ENCODE results near the gene OR2AG2. TPM values are rescaled to one million over a fixed set of nuclear protein-coding genes. Genes with fewer than 3 reads are reported as not detected.

Gene OR2AG2, protein sequence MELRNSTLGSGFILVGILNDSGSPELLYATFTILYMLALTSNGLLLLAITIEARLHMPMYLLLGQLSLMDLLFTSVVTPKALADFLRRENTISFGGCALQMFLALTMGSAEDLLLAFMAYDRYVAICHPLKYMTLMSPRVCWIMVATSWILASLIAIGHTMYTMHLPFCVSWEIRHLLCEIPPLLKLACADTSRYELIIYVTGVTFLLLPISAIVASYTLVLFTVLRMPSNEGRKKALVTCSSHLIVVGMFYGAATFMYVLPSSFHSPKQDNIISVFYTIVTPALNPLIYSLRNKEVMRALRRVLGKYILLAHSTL
- total RNA-seq, result under 1 TPM in 2 of 4 donors, not detected in 2; 0.28 to 0.41 TPM
- polyA plus RNA-seq, result under 1 TPM in 1 of 3 donors, not detected in 2; 0.06 TPM

- Histone ChIP-seq H3K4me3 (no peak within 1 kb of the TSS), H3K36me3 (no peaks in the 10 kb centered on the region), H3K4me1 (no peaks in the 10 kb centered on the region), H3K27me3 (no peaks in the 10 kb centered on the region), H3K27ac (no peak within 1 kb of the TSS), H3K9me3 (no peaks in the 10 kb centered on the region)
- intact Hi-C loops (cut with DNase I), result no loop called here
- TF ChIP-seq POLR2AphosphoS5 (IDR thresholded peaks at IDR 0.05) (no peak), EP300 (IDR thresholded peaks at IDR 0.05) (no peak), POLR2A (IDR thresholded peaks at IDR 0.05) (no peak)
- TF ChIP-seq, protein P1, sequence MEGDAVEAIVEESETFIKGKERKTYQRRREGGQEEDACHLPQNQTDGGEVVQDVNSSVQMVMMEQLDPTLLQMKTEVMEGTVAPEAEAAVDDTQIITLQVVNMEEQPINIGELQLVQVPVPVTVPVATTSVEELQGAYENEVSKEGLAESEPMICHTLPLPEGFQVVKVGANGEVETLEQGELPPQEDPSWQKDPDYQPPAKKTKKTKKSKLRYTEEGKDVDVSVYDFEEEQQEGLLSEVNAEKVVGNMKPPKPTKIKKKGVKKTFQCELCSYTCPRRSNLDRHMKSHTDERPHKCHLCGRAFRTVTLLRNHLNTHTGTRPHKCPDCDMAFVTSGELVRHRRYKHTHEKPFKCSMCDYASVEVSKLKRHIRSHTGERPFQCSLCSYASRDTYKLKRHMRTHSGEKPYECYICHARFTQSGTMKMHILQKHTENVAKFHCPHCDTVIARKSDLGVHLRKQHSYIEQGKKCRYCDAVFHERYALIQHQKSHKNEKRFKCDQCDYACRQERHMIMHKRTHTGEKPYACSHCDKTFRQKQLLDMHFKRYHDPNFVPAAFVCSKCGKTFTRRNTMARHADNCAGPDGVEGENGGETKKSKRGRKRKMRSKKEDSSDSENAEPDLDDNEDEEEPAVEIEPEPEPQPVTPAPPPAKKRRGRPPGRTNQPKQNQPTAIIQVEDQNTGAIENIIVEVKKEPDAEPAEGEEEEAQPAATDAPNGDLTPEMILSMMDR (IDR thresholded peaks at IDR 0.05), result no peak
- DNase-seq, result no peak
- 57 to 91% methylated on average over 4 of the region's 4 CpGs for WGBS, 2 donors
Observed at GRCh38 chr11:6771926-6772893, at the start of gene OR2AG2. Gene OR2AG2, minus strand, starts transcription at chr11:6771976. Its CDS starts 3,019 bp downstream, at chr11:6768957.

DNA sequence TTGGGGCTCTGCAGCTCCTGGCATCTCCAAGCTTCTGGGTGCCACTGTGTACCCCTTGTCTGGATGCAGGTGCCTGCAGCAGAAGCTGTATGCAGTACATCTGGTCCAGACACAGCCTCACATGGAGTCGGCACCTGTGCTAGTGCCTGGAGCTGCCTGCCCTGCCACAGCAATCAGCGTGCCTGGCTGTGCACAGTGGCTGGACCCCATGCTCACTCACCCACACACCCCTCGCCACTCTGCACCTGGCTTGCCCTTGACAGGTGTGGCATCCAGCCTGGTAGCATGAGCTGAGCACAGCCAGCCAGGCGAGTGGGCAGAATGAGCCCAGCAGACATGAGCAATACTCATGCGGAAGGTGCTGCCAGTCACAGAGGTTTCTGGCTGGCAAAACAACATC lies 47.2 kb upstream of the OR2AG2 start:
- Histone ChIP-seq H3K9me3 (no peaks in the 10 kb centered on the region), H3K4me3 (no peak overlapping the region), H3K27me3 (no peaks in the 10 kb centered on the region), H3K36me3 (no peaks in the 10 kb centered on the region), H3K27ac (no peak overlapping the region), H3K4me1 (no peaks in the 10 kb centered on the region)
- 90 to 92% methylated on average over 5 of the region's 5 CpGs for WGBS, 2 donors
- no peak for TF ChIP-seq POLR2A (IDR thresholded peaks at IDR 0.05)
- no peak for TF ChIP-seq POLR2AphosphoS5 (IDR thresholded peaks at IDR 0.05)
- TF ChIP-seq, protein P1 (IDR thresholded peaks at IDR 0.05), result no peak
- no peak for TF ChIP-seq EP300 (IDR thresholded peaks at IDR 0.05)
- intact Hi-C loops (cut with DNase I), result no loop called here
- DNase-seq, result no peak

DNA sequence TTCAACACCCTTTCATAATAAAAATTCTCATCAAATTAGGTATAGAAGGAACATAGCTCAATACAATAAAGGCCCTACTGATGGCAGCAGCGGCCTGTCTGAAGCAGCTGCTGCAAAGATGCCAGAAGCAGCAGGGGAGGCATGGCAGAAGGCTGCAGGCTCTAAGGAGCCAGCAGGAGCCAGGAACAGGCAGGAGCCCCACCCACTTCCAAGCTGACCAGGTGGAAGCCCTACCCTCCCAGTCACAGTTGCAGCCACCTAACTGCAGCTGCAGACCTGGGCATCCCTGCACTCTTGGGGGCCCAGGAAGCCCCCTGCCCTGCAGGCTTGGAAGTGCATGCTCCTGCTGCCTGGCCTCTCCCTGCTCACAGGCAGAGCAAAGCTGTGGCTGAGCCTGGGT lies 45.9 kb upstream of the OR2AG2 start:
- 53 to 76% methylated on average over 1 of the region's 1 CpG for WGBS, 2 donors
- Histone ChIP-seq H3K36me3 (no peaks in the 10 kb centered on the region), H3K9me3 (no peaks in the 10 kb centered on the region), H3K27me3 (no peaks in the 10 kb centered on the region), H3K27ac (no peak overlapping the region), H3K4me1 (no peaks in the 10 kb centered on the region), H3K4me3 (no peak overlapping the region)
- intact Hi-C loops (cut with DNase I), result no loop called here
- TF ChIP-seq POLR2AphosphoS5 (IDR thresholded peaks at IDR 0.05) (no peak), EP300 (IDR thresholded peaks at IDR 0.05) (no peak), POLR2A (IDR thresholded peaks at IDR 0.05) (no peak)
- TF ChIP-seq, protein P1 (IDR thresholded peaks at IDR 0.05), result no peak
- no peak for DNase-seq

GRCh38 chr11:6813656-6814055 lies 41.9 kb upstream of the OR2AG2 start:
- no peaks in the 10 kb centered on the region for H3K9me3 ChIP-seq
- WGBS, 2 donors, result 73 to 74% methylated on average over 2 of the region's 2 CpGs
- TF ChIP-seq, protein P1 (IDR thresholded peaks at IDR 0.05), result no peak
- no peak for TF ChIP-seq POLR2AphosphoS5 (IDR thresholded peaks at IDR 0.05)
- TF ChIP-seq POLR2A (IDR thresholded peaks at IDR 0.05), result no peak
- no peak for TF ChIP-seq EP300 (IDR thresholded peaks at IDR 0.05)
- no peak overlapping the region for H3K4me3 ChIP-seq
- intact Hi-C loops (cut with DNase I), result no loop called here
- no peak overlapping the region for H3K27ac ChIP-seq
- no peaks in the 10 kb centered on the region for H3K27me3 ChIP-seq
- DNase-seq, result no peak
- H3K36me3 ChIP-seq, result no peaks in the 10 kb centered on the region
- no peaks in the 10 kb centered on the region for H3K4me1 ChIP-seq

All from sigmoid colon (tissue), 7 donors.